ENCODE data around the gene POLN. TPM values are rescaled to one million over a fixed set of nuclear protein-coding genes. Genes with fewer than 3 reads are reported as not detected.

POLN gene
- polyA plus RNA-seq, 1 donor (not counting 4 experiments of a cell fraction or from before 2014, with no cell fraction given) = 1.3 TPM

DNA sequence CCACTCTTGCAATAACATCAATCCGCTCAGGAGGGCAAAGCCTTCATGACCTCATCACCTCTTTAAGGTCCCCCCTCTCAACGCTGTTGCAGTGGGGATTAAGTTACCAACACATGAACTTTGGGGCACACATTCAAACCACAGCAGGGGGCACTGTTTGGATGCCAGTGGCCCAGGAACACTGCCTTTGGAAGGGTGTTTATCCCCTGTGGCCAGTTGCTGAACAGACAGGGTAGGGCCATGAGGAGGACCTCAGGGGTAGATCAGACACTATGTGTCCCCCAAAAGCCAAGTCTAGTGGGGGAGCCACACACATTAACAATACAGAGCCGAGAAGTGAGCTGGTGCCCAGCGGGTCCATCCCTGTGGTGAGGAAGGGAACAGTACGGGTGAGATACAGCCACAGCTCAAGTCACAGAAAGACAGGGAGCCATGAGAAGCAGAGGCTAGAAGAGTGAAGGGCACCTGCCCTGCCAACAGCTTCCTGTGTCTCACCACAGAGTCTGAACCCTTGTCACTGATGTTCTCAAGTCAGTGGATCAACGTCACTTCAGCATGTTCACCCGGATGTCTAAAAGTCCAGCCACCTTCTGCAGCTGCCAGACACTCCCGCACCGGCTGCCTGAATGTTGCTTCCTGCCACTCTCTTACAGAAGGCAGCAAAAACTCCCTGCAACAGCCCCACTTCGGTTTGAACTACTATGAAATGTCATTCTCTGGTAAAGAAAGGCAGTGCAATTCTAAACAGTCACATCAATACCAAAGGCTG is 39.8 kb upstream of the POLN start:
- Histone ChIP-seq H3K79me2 (ENCODE audit: control insufficient read depth, insufficient read depth, low read length) (no peaks in the 10 kb centered on the region), H3K4me3 (ENCODE audit: control insufficient read depth in 2 of 3, extremely low read depth in 1 of 3, insufficient read depth in 2 of 3, low read depth in 1 of 3, low read length in 3 of 3) (no peak overlapping the region), H3K9me3 (ENCODE audit: control insufficient read depth, low read depth, low read length) (no peaks in the 10 kb centered on the region), H4K20me1 (ENCODE audit: control insufficient read depth, extremely low read depth, insufficient read depth, low read length) (no peaks in the 10 kb centered on the region), H3K9ac (ENCODE audit: control insufficient read depth, extremely low read depth, insufficient read depth, low read length) (no peak overlapping the region), H3K36me3 (ENCODE audit: control insufficient read depth in 2 of 2, extremely low read depth in 1 of 2, insufficient read depth in 2 of 2, low read length in 2 of 2) (no peaks in the 10 kb centered on the region), H3K27ac (ENCODE audit: control insufficient read depth, insufficient read depth, low read length) (no peak overlapping the region), H3K27me3 (ENCODE audit: control insufficient read depth, extremely low read depth, insufficient read depth, low read length) (no peaks in the 10 kb centered on the region), H2AFZ (ENCODE audit: control insufficient read depth, low read length) (no peak overlapping the region), H3K4me2 (ENCODE audit: control insufficient read depth, extremely low read depth, insufficient read depth, low read depth, low read length) (no peak overlapping the region), H3K4me1 (ENCODE audit: control insufficient read depth, extremely low read depth, insufficient read depth, low read length) (peaks cover 7% of the 10 kb centered on the region), H3K9me1 (ENCODE audit: control insufficient read depth, extremely low read depth, insufficient read depth, low read length) (no peaks in the 10 kb centered on the region)
- dilution Hi-C loops (cut with MboI; ENCODE audit: extremely low pct_ligation_motif_present, low sequenced_read_pairs) = no loop called here
- DNase-seq (ENCODE audit: low read depth, low spot score) = no peak
- TF ChIP-seq EZH2 (IDR thresholded peaks at IDR 0.05; ENCODE audit: low read length) = no peak
- TF ChIP-seq CTCF (optimal IDR thresholded peaks at IDR 0.05 in 1 of 3, IDR thresholded peaks at IDR 0.05 in 1 of 3, conservative IDR thresholded peaks at IDR 0.05 in 1 of 3; ENCODE audit: extremely low read depth in 1 of 3, insufficient read depth in 2 of 3, low read length in 3 of 3) = peak in 2 of 3 experiments; percentile 6 to 22
- FAIRE-seq = no peak

DNA sequence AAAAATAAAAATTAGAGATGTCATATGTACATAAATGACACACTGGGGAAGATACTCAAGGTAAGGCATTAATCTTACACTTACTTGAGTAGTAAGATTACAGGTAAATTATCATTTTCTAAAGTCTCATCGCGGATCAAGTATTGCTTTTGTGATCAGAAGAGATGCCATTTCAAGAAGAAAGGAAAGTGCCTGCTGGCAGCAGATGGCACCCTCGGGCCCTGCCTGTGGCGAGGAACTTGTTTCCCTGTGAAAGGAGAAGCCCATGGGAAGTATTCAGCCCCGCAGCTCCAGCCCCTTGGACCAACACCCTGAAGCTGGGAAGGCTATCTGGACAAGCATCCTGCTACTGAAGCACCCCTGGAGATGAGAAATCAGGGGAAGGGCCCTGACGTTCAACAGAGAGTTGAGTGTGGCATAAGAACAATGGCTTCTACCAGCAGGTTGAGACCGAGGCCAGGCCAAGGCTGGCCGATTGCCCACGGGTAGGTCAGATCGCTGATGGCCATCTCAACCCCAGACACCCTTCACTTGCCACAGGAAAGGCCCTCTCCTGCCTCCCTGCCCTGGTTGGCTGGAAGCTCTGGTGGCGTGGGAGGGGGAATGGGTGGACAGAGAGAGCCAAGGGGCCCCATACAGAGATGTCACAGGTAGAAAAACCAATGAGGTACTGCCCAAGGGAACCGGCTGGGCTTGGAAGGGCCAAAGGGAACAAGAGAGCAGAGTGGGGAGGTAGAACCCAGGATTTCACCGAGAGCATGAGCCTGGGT is 38.8 kb upstream of the POLN start:
- no peak overlapping the region for H2AFZ ChIP-seq (ENCODE audit: control insufficient read depth, low read length)
- H3K4me3 ChIP-seq (ENCODE audit: control insufficient read depth in 2 of 3, extremely low read depth in 1 of 3, insufficient read depth in 2 of 3, low read depth in 1 of 3, low read length in 3 of 3) = no peak overlapping the region
- no peaks in the 10 kb centered on the region for H3K9me1 ChIP-seq (ENCODE audit: control insufficient read depth, extremely low read depth, insufficient read depth, low read length)
- no peak for FAIRE-seq
- H3K27me3 ChIP-seq (ENCODE audit: control insufficient read depth, extremely low read depth, insufficient read depth, low read length) = no peaks in the 10 kb centered on the region
- dilution Hi-C loops (cut with MboI; ENCODE audit: extremely low pct_ligation_motif_present, low sequenced_read_pairs) = no loop called here
- DNase-seq (ENCODE audit: low read depth, low spot score) = no peak
- peaks cover 7% of the 10 kb centered on the region for H3K4me1 ChIP-seq (ENCODE audit: control insufficient read depth, extremely low read depth, insufficient read depth, low read length)
- no peaks in the 10 kb centered on the region for H4K20me1 ChIP-seq (ENCODE audit: control insufficient read depth, extremely low read depth, insufficient read depth, low read length)
- TF ChIP-seq CTCF (optimal IDR thresholded peaks at IDR 0.05 in 1 of 3, IDR thresholded peaks at IDR 0.05 in 1 of 3, conservative IDR thresholded peaks at IDR 0.05 in 1 of 3; ENCODE audit: extremely low read depth in 1 of 3, insufficient read depth in 2 of 3, low read length in 3 of 3) (no peak), EZH2 (IDR thresholded peaks at IDR 0.05; ENCODE audit: low read length) (no peak)
- no peak overlapping the region for H3K9ac ChIP-seq (ENCODE audit: control insufficient read depth, extremely low read depth, insufficient read depth, low read length)
- H3K9me3 ChIP-seq (ENCODE audit: control insufficient read depth, low read depth, low read length) = no peaks in the 10 kb centered on the region
- H3K79me2 ChIP-seq (ENCODE audit: control insufficient read depth, insufficient read depth, low read length) = no peaks in the 10 kb centered on the region
- no peak overlapping the region for H3K27ac ChIP-seq (ENCODE audit: control insufficient read depth, insufficient read depth, low read length)
- no peak overlapping the region for H3K4me2 ChIP-seq (ENCODE audit: control insufficient read depth, extremely low read depth, insufficient read depth, low read depth, low read length)
- no peaks in the 10 kb centered on the region for H3K36me3 ChIP-seq (ENCODE audit: control insufficient read depth in 2 of 2, extremely low read depth in 1 of 2, insufficient read depth in 2 of 2, low read length in 2 of 2)

All from keratinocyte (primary cell).